Tibial nerve (tissue), 4 donors: Measurements from ENCODE around the gene TUSC1. TPM values are rescaled to one million over a fixed set of nuclear protein-coding genes. Genes with fewer than 3 reads are reported as not detected.
"Not testable (repeated sequence)": the region's sequence is repeated elsewhere in the genome, so short reads cannot be mapped to it uniquely, and the experiment has no call there.

ENCODE experiments used
- DNase-seq, 2 donors: peaks; one replicate each; pipeline ENCODE4 v3.0.0-alpha.2; 2019; ENCODE audit warnings: low spot score in 2 of 2
- H3K27ac ChIP-seq, 4 donors: fragments of 200-600 bp; sonication (generic) in 3 of 4; one replicate each; pipeline ENCODE4 v1.5.1; 2017 to 2019; ENCODE audit warnings: mild to moderate bottlenecking in 1 of 4
- H3K27me3 ChIP-seq, 2 donors: fragments of 200-600 bp; sonication (generic) in 1 of 2; one replicate each; pipeline versions ENCODE4 v1.5.1 to v1.6.0; 2017 to 2019
- H3K36me3 ChIP-seq, 3 donors: fragments of 200-600 bp; sonication (generic); one replicate each; pipeline ENCODE4 v1.5.1; 2018 to 2019
- H3K4me1 ChIP-seq, 4 donors: fragments of 200-600 bp; sonication (generic) in 3 of 4; one replicate each; pipeline ENCODE4 v1.5.1; 2017 to 2019
- H3K4me3 ChIP-seq, 4 donors: fragments of 200-600 bp; sonication (generic) in 3 of 4; one replicate each; pipeline ENCODE4 v1.5.1; 2017 to 2019; ENCODE audit warnings: mild to moderate bottlenecking in 1 of 4, moderate library complexity in 1 of 4
- H3K9me3 ChIP-seq, 4 donors: fragments of 200-600 bp; sonication (generic) in 3 of 4; one replicate each; pipeline ENCODE4 v1.5.1; 2017 to 2019
- CTCF ChIP-seq, 5 experiments: fragments of 200-600 bp in 3 of 5; fragments of 450-650 bp in 2 of 5; sonication (generic) in 3 of 5; IDR thresholded peaks; one replicate each; pipeline ENCODE4 v1.5.1; 2016 to 2019; ENCODE audit warnings: antibody characterized with exemption in 5 of 5, mild to moderate bottlenecking in 3 of 5, moderate library complexity in 2 of 5
- EP300 ChIP-seq, 2 donors: sonication (generic); formaldehyde crosslinking; IDR thresholded peaks; one replicate each; pipeline ENCODE4 v1.6.1; 2017; ENCODE audit warnings: antibody characterized with exemption in 2 of 2, mild to moderate bottlenecking in 1 of 2
- POLR2A ChIP-seq, 2 donors: fragments of 450-650 bp; IDR thresholded peaks; one replicate each; pipeline ENCODE4 v1.6.1; 2017; ENCODE audit warnings: antibody characterized with exemption in 2 of 2, mild to moderate bottlenecking in 2 of 2, moderate library complexity in 2 of 2
- WGBS, 2 donors: methylation state at CpG; one replicate each; pipeline ENCODE4 v1.1.5; 2018; 5-methylcytosine and 5-hydroxymethylcytosine counted together
- total RNA-seq, 4 donors: library from RNA; depleted of rRNA; stranded (reverse); fragments of >200 nt; gene quantifications; one replicate each; pipeline ENCODE4 v1.1.0, GENCODE V29; 2016

The TUSC1 gene
- total RNA-seq, 4 donors from 2014 or later: 27.0 to 40.0 (median 34.9) TPM

DNA sequence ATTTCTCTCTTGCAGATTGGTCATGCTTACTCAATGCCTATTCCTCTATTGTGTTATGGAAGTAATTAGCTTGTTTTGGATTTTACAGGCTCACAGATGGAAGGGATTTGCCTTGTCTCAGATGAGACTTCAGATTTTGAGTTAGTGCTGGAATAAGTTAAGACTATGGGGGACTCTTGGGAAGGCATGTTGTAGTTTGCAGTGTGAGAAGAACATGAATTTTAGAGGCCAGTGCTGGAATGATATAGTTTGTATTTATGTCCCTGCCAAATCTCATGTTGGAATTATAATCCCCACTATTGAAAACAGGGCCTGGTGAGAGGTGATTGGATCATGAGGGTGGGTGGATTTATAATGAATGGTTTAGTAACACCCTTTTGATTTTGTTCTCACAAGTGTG is 6.1 kb upstream of the TUSC1 start:
- no peaks in the 10 kb centered on the region for H3K27me3 ChIP-seq
- no peak for DNase-seq
- H3K4me3 ChIP-seq: no peak overlapping the region
- H3K27ac ChIP-seq: no peak overlapping the region
- H3K36me3 ChIP-seq: no peaks in the 10 kb centered on the region
- TF ChIP-seq CTCF (IDR thresholded peaks at IDR 0.05): no peak
- TF ChIP-seq POLR2A (IDR thresholded peaks at IDR 0.05): no peak
- no peak for TF ChIP-seq EP300 (IDR thresholded peaks at IDR 0.05)
- H3K9me3 ChIP-seq: peaks cover 0 to 13% (median 0%) of the 10 kb centered on the region in 4 donors
- H3K4me1 ChIP-seq: peaks cover 0 to 6% (median 3%) of the 10 kb centered on the region in 4 donors

- DNase-seq: no peak
- H3K4me1 ChIP-seq: peaks cover 0 to 23% (median 7%) of the 10 kb centered on the region in 4 donors
- no peak overlapping the region for H3K27ac ChIP-seq
- no peak for TF ChIP-seq EP300 (IDR thresholded peaks at IDR 0.05)
- no peak for TF ChIP-seq CTCF (IDR thresholded peaks at IDR 0.05)
- TF ChIP-seq POLR2A (IDR thresholded peaks at IDR 0.05): no peak
- H3K4me3 ChIP-seq: no peak overlapping the region
- 50 to 53% methylated on average over 4 of the region's 4 CpGs for WGBS, 2 donors
- H3K27me3 ChIP-seq: no peaks in the 10 kb centered on the region
- H3K36me3 ChIP-seq: no peaks in the 10 kb centered on the region
- peaks cover 0 to 13% (median 0%) of the 10 kb centered on the region in 4 donors for H3K9me3 ChIP-seq
Observed at GRCh38 chr9:25681266-25681665, 3.0 kb upstream of the TUSC1 start.

DNA sequence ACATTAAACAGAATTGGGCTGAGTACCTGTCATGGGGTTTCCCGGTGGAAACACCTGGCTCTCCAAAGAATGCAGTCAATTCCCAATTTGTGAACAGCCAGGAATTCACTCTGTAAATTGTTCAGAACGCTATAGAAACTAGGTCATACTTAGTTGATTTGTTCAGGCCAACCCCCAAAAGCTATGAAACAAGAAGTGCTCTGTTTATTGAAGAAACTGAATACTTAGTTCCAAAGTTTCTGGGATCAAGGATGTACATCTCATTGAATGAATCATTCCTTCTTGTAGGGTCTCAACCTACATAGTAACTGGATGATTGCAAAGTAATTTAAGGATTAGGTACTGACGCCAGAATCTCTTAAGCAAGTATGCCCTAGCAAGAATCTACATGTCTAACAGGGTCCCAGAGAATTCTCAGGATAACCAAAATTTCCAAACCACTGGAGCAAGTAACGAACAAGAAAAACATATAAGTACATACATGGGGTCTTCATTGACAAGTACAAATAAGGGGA is 659 bp upstream of the TUSC1 start:
- H3K4me3 ChIP-seq: peak overlapping the region; percentile 80 to 98 (median 90)
- WGBS, 2 donors: 54 to 71% methylated on average over 4 of the region's 4 CpGs

GRCh38 chr9:25677301-25678146 is 720 bp downstream of the TUSC1 start:
- Histone ChIP-seq H3K4me1 (peaks cover 0 to 25% (median 7%) of the 10 kb centered on the region in 4 donors), H3K27me3 (no peaks in the 10 kb centered on the region), H3K27ac (peak overlapping the region; percentile 87 to 98 (median 94)), H3K9me3 (no peaks in the 10 kb centered on the region), H3K4me3 (peak overlapping the region; percentile 80 to 98 (median 90)), H3K36me3 (no peaks in the 10 kb centered on the region)
- peak; percentile 61 to 73 for DNase-seq
- WGBS, 2 donors: 2 to 8% methylated on average over 36 to 51 of the region's 77 CpGs
- TF ChIP-seq POLR2A (IDR thresholded peaks at IDR 0.05): peak; percentile 37 to 46
- peak in 1 of 2 donors; percentile 79 for TF ChIP-seq EP300 (IDR thresholded peaks at IDR 0.05)
- no peak for TF ChIP-seq CTCF (IDR thresholded peaks at IDR 0.05)

More for the DNA sequence above, 659 bp upstream of the TUSC1 start:
- peaks cover 0 to 25% (median 7%) of the 10 kb centered on the region in 4 donors for H3K4me1 ChIP-seq
- H3K27me3 ChIP-seq: no peaks in the 10 kb centered on the region
- TF ChIP-seq EP300 (IDR thresholded peaks at IDR 0.05) (no peak), CTCF (IDR thresholded peaks at IDR 0.05) (no peak), POLR2A (IDR thresholded peaks at IDR 0.05) (no peak)
- no peaks in the 10 kb centered on the region for H3K36me3 ChIP-seq
- no peak for DNase-seq
- H3K27ac ChIP-seq: peak overlapping the region; percentile 87 to 98 (median 94)
- H3K9me3 ChIP-seq: peaks cover 0 to 9% (median 0%) of the 10 kb centered on the region in 4 donors

DNA sequence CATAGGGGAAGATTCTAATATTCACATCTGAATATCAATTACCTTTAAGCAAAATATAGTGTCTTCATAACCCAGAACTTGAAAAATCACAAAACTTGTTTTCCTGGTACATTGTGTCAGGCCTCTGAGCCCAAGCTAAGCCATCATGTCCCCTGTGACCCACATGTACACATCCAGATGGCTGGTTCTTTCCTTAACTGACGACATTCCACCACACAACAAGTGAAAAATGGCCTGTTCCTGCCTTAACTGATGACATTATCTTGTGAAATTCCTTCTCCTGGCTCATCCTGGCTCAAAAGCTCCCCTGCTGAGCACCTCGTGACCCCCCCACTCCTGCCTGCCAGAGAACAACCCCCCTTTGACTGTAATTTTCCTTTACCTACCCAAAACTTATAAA is 2.4 kb downstream of the TUSC1 start:
- not testable (repeated sequence) for DNase-seq, H3K27me3 ChIP-seq, H3K27ac ChIP-seq, H3K9me3 ChIP-seq, H3K4me3 ChIP-seq, H3K36me3 ChIP-seq
- WGBS, 2 donors: 86 to 88% methylated on average over 2 of the region's 2 CpGs
- H3K4me1 ChIP-seq: peaks cover 0 to 24% (median 7%) of the 10 kb centered on the region in 4 donors
